HG02610 (cell line): ENCODE measurements around the gene SHC2.
"Not testable (repeated sequence)": the region's sequence is repeated elsewhere in the genome, so short reads cannot be mapped to it uniquely, and the experiment has no call there.

ENCODE experiments used
- ATAC-seq: cut with Tn5 transposase; IDR thresholded peaks from one replicate; pipeline ENCODE4 v1.9.1; 2021; ENCODE audit warnings: mild to moderate bottlenecking, moderate library complexity; ENCODE audit not compliant: unreplicated experiment

The SHC2 gene

DNA sequence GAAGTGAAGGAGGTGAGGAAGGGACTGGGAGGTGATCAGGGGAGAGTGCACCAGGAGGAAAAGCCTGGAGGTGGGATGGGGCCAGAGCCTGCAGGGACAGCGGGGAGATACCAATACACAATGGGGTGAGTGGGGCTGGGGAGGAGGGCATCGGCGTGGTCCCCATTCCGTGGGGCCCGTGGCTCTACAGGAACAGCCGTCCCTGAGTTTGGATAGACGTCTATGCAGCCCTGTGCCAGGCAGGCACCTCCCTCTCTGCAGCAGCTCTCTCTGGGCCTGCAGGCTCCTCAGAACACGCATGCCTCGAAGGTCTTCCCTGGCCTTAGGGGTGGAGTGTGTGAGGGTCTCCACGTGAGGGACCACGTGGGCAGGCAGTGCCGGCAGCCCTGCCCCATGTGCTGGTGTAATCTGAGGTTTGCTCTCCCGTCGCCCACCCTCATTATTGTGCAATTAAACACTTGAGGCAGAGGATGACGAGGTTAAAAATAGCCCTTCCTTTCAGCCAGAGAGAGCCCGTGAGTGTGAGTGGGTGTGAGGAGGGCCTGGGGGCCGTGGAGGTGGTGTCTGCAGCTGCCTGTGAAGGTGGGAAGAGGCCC is 68.4 kb downstream of the SHC2 start:
- ATAC-seq, result no peak

DNA sequence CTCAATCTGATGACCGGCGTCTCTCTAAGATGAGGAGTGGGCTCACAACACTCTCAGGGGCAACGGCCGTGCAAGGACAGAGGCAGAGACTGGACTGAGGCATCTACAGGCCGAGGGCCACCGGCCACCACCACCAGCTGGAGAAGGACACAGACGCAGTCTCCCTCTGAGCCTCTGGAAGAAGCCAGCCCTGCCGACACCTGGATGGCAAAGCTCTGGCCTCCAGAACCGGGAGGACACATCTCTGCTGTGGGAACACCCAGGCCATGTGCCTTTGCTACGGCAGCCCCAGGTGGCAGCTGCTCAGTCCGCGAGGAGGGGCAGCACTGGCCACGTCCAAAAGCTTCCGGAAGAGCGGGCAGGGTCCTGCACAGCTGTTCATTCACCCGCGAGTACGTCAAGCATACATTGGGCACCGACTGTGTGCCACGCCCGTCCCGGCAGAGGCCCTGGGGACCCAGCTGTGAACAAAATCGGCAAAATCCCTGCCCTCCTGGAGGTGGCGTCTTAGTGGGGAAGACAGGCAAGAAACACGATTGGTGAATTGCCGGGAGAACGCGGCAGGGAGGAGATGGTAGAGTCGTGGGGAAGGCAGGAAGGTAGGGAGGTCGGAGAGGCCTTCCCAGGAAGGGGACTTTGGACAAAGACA is 69.0 kb downstream of the SHC2 start:
- no peak for ATAC-seq

DNA sequence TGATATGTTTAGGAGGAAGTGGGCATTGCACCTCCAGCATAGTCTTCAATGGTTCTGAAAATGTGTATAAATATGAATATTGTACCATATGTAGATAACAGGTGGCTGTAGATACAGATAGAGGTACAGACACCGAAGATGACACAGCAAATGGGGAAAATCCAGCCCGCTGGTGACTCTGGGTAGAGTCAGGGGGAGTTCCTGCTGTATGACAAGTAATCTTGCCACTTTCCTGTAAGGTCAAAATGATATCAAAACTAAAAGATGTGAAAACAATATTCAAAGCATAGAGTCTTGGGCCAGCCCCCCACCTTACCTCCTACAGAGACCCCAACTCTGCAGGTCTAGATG is 69.7 kb downstream of the SHC2 start:
- no peak for ATAC-seq

DNA sequence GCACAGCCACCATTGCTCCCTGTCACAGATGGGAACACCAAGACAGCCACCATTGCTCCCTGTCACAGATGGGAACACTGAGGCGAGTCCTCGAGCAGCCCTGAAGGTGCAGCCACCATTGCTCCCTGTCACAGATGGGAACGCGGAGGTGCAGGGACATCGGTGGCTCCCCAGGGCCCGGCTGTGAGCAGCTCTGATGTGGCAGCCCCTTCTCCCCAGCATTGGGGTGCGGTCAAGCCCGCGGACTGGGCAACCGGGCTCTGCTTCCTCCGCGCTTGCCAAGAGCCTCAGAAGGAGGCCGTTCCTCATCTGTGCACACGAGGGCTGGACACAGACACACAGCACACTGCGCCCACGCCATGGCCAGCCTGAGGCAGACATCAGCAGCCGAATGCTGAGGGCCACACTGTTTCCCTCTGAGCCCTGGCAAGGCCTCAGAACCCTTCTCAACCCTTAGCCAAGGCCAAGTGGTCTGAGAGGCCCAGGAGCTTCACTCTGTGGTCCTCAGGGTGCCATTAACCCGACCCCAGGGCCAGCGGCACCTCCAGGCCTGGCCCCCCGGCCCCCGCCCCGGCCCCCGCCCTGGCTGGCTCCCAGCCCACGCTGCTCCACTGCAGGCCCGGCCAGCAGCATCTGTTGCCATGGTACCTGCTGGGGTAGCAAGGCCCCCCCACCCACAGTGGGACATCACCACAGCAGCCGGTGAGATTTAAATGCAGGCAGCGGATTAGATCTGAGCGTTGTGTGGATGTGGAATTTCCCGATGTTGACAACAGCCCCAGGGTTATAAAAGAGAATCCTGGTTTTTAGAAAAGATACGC is 70.2 kb downstream of the SHC2 start:
- ATAC-seq, result no peak

DNA sequence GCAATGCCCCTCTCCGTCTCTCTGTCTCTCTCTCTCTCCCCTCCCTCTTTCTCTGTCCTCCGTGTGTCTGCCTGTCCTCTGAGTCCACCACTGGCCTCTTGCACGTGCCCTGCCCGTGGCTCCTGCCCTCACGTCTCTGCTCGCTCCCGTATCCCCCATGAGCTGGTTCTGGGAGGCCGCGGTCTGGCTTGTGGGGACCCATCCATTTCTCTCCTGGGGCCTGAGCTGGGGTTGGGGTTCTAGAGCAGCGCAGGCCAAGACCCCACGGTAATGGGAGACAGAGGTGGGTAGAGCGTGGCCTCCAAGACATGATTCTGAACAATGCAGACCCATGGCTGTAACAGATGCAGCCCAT is 70.9 kb downstream of the SHC2 start:
- no peak for ATAC-seq

DNA sequence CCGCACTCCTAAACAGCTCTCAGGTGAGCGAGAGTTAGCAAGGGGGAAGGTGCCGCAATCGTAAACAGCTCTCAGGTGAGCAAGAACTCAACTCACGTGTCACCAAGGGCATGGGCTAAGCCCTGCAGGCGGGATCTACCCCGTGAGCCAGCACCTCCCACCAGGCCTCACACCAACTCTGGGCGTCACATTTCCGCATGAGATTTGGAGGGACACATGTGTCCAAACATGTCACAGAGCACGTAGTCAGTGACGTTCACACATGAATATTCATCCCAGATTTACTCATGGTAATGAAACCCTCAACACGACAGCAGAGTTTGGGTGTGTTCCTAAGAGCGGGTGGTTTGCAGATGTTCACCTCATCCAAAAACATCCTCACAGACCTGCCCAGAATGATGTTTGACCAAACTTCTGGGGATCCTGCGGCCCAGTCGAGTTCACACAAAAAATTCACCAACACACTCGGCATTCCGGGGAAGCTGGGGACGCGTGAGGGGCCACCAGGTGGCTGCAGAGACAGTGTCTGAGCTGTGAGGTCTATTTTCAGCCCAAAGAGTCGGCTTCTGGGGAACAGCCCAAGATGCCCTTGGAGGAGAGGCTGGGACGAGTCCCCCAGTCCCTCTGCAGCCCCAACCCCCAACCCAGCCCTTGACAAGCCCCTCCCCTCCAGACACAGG is 71.4 kb downstream of the SHC2 start:
- no peak for ATAC-seq

DNA sequence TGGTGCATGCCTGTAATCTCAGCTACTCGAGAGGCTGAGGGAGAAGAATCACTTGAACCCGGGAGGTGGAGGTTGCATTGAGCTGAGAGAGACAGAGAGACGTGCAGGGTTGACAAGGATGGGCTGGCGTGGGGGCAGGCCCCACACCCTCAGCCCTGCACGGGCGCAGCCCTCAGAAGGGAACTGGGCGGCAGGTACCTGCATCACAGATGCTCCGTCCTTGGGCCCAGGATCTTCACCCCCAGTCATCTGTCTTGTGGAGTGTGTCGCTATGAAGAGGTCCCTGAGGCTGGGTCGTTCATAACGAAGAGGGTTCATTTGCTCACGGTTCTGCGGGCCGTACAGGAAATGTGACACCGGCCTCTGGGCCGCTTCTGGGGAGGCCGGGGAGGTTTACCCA is 72.1 kb downstream of the SHC2 start:
- ATAC-seq, result no peak

DNA sequence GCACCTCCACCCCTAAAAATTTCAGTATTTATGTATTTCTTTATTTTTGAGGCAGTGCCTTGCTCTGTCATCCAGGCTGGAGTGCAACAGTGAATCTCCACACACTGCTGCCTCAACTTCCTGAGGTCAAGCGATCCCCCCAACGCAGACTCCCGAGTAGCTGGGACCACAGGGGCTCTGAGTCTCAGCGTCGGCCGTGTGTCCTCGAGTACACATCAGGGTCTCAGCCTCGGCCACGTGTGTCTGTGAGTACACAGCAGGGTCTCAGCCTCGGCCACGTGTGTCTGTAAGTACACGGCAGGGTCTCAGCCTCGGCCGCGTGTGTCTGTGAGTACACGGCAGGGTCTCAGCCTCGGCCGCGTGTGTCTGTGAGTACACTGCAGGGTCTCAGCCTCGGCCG is 73.1 kb downstream of the SHC2 start:
- no peak for ATAC-seq

DNA sequence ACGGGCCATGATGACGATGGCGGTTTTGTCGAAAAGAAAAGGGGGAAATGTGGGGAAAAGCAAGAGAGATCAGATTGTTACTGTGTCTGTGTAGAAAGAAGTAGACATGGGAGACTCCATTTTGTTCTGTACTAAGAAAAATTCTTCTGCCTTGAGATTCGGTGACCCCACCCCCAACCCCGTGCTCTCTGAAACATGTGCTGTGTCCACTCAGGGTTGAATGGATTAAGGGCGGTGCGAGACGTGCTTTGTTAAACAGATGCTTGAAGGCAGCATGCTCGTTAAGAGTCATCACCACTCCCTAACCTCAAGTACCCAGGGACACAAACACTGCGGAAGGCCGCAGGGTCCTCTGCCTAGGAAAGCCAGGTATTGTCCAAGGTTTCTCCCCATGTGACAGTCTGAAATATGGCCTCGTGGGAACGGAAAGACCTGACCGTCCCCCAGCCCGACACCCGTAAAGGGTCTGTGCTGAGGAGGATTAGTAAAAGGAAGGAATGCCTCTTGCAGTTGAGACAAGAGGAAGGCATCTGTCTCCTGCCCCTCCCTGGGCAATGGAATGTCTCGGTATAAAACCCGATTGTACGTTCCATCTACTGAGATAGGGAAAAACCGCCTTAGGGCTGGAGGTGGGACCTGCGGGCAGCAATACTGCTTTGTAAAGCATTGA is 74.1 kb downstream of the SHC2 start:
- ATAC-seq, result not testable (repeated sequence)

DNA sequence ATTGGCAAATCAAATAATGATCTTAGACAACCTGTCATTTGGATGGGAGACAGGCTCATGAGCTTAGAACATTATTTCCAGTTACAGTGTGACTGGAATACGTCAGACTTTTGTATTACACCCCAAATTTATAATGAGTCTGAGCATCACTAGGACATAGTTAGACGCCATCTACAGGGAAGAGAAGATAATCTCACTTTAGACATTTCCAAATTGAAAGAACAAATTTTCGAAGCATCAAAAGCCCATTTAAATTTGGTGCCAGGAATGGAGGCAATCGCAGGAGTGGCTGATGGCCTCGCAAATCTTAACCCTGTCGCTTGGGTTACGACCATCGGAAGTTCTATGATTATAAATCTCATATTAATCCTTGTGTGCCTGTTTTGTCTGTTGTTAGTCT is 74.6 kb downstream of the SHC2 start:
- not testable (repeated sequence) for ATAC-seq

DNA sequence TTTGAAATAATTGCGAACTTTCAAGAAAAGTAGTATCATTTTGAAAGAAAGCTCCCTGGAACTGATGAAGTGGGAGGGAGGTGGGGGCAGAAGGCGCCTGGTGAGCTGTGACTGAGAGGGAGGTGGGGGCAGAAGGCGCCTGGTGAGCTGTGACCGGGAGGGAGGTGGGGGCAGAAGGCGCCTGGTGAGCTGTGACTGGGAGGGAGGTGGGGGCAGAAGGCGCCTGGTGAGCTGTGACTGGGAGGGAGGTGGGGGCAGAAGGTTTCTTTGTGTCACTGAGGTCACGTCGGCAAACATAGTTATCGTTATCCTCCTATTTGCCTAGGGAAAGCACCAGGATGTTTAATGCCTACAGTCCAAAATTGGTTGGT is 76.0 kb downstream of the SHC2 start:
- no peak for ATAC-seq

DNA sequence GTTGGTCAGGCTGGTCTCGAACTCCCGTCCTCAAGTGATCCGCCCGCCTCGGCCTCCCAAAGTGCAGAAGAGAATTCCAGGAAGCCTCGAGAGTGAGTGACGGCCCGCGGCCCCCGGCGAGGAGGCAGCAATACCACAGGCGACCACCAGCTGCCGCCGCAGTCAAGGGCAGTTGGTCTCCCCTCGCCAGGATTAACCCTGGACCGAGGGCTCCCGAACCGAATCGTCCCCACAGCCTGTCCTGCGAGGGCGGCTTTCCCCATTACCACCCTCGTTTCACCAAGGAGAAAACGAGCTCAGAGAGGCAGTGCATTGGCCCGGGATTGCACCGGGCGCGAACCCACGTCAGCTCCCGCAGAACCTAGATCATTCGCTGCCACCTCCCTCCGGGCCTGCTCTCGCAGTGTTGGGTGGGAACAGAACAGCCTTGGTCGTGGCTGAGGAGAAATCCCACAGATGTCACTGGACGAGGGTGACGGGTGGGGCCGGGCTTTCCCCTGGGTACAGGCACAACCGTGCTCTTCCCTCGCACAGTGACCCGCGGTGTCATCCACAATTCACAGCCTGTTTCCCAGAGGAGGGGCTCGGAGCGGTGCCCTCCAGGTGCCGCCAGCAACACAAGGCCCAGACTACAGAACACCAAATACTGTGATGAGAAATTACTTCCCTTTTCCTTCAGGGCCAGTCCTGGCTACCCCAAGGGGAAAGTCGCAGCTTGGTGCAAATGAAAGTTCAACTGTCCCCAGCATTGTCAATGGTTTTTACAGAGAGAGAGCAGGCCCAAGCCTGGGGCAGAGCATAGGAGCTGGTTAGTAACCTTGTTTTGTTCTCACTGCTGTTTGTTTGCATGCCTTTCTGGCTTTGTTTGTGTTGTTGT is 76.7 kb downstream of the SHC2 start:
- ATAC-seq, result no peak

DNA sequence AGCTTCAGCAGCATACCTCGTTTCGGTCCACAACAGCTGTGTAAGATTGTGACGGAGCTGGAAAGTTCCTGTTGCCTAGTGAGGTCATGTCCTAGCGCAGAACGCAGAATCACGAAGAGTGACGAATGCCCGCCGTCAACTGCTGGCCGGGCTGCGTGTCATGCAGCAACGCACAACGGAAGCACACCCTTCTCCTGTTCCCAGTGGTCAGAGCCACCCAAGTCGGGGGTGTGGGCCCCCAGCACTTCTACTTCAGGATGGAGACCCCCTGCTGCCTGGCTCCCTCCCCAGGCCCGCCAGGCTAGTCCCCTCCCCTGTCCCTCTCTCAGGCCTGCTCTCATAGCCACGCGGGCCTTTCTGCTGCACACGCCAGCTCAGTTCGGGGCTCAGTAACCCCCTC is 77.8 kb downstream of the SHC2 start:
- no peak for ATAC-seq

DNA sequence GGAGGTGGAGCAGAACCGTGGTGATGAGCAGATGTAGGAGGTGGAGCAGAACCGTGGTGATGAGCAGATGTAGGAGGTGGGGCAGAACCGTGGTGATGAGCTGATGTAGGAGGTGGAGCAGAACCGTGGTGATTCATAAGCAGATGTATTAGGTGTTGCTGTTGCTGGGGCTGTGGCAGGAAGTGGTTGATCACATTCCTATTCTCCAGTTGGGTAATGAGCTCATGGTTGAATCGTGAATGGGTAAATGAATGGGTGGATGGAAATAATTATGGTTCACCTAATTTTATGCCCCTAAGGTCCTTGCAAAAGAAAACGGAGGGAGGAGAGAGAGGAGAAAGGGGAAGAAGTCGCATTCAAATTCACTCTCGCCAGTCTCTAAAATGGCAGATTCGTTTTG is 78.3 kb downstream of the SHC2 start:
- ATAC-seq, result not testable (repeated sequence)

DNA sequence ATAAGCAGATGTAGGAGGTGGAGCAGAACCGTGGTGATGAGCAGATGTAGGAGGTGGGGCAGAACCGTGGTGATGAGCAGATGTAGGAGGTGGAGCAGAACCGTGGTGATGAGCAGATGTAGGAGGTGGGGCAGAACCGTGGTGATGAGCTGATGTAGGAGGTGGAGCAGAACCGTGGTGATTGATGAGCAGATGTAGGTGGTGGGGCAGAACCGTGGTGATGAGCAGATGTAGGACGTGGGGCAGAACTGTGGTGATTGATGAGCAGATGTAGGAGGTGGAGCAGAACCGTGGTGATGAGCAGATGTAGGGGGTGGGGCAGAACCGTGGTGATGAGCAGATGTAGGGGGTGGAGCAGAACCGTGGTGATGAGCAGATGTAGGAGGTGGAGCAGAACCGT is 78.9 kb downstream of the SHC2 start:
- ATAC-seq, result not testable (repeated sequence)

DNA sequence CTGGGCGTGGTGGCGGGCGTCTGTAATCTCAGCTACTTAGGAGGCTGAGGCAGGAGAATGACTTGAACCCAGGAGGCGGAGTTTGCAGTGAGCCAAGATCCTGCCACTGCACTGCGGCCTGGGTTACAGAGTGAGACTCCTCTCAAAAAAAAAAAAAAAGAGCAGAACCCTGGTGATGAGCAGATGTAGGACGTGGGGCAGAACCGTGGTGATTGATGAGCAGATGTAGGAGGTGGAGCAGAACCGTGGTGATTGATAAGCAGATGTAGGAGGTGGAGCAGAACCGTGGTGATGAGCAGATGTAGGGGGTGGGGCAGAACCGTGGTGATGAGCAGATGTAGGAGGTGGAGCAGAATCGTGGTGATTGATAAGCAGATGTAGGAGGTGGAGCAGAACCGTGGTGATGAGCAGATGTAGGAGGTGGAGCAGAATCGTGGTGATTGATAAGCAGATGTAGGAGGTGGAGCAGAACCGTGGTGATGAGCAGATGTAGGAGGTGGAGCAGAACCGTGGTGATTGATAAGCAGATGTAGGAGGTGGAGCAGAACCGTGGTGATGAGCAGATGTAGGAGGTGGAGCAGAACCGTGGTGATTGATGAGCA is 80.1 kb downstream of the SHC2 start:
- not testable (repeated sequence) for ATAC-seq

DNA sequence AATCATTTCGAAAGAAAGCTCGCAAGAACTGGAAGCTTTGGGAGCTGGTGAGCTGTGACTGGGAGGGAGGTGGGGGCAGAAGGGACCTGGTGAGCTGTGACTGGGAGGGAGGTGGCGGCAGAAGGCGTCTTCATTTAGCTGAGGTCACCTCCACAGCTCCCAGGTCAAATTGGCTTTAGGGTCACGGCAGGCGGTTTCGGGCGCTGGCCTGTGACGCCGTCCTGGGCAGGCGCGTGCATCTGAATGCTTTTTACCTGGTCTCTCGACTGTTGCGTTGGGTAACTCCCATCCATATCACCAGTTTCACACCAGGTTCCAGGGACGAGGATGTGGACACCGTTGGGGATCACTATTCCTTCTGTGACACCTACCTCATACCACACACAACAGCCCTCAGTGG is 81.0 kb downstream of the SHC2 start:
- ATAC-seq, result no peak

DNA sequence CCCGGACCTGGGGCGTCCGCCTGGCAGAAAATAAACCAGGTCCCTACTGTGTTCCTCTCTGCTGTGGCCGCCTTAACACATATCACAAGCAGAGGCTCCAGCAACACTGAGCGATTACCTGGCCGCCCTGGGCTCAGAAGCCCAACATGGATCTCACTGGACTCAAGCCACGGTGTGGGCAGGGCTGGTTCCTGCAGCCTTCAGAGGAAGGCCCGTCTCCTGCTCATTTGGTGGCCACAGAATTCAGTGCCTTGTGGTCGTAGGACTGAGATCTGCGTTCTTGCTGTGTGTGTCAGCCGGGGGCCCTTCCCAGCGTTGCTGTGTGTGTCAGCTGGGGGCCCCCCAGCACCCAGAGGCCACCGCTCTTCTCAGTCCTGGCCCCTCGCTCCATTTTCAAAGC is 82.1 kb downstream of the SHC2 start:
- no peak for ATAC-seq

DNA sequence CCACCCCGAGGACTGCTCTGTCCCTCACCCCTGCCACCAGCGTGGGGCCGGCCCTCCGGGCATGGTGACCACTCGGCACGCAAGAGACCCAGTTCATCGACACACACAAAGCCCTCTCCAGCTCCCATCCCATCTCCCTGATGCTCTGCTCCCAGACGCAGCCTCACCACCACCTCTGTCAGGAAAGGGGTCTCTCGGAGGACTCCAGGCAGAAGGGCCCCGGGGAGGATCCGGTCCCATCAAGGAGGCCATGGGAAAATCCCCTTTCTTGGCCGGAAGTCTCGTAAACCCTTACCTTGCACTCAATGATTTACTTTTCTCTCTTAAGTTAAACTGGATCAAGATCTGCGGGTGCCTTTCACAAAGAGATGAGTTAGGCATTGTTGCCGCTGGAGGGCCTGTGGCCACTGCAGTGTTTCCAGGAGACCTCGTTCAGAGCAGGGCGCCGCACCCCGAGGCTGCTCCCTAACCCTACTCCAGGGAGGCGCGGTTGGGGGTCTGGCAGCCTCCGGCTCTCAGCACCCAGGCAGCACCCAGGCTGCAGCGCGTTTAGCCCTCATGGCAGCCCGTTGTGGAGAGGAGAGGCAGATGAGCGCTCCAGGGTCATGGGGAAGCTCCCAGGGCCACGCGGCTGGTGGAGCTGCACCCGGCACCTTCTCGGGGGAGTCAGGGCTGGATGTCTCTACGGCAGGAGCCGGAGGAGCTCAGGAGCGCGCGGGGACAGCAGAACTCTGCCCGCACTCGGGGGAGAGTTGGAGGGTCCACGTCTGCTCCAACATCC is 82.8 kb downstream of the SHC2 start:
- ATAC-seq, result no peak
